H1 (cell line): ENCODE measurements around the gene ASB1. TPM values are rescaled to one million over a fixed set of nuclear protein-coding genes. Genes with fewer than 3 reads are reported as not detected.
A peak's percentile ranks its signal among the peaks of the same experiment; 100 is the strongest.

Source experiments
- CTCF ChIA-PET: fragments of 300-600 bp; sonication (Branson Sonifier 250); formaldehyde crosslinking; loops from one replicate; lab custom pipeline; 2021; ENCODE audit not compliant: partially characterized antibody; lab: Charles Lee
- POLR2A ChIA-PET: fragments of 300-600 bp; sonication (Branson Sonifier 250); formaldehyde crosslinking; loops from one replicate; lab custom pipeline; 2021; ENCODE audit warnings: inconsistent platforms; ENCODE audit not compliant: partially characterized antibody; lab: Charles Lee
- DNase-seq, 2 experiments: peaks; one replicate each; pipeline versions ENCODE4 v3.0.0 to v3.0.0-alpha.2; 2010 to 2022; ENCODE audit warnings: low spot score in 2 of 2, low read depth in 1 of 2, mixed read lengths in 1 of 2
- FAIRE-seq: peaks from 2 replicates; lab custom pipeline; 2011; peaks lifted over from hg19 to GRCh38; lab: Jason Lieb, UNC
- H2AFZ ChIP-seq: 2 replicates; pipeline ENCODE4 v1.8.1; 2012; ENCODE audit warnings: low read length, inconsistent platforms
- H2AK5ac ChIP-seq: 2 replicates; pipeline ENCODE4 v1.6.1; 2013; ENCODE audit warnings: low read depth, low read length
- H2BK120ac ChIP-seq: replicated peaks from 2 replicates; pipeline ENCODE3; 2013; ENCODE audit warnings: low read depth, low read length, inconsistent platforms
- H2BK12ac ChIP-seq: 2 replicates; pipeline ENCODE4 v1.6.1; 2013; ENCODE audit warnings: low read depth, low read length
- H2BK15ac ChIP-seq: 2 replicates; pipeline ENCODE4 v1.6.1; 2013; ENCODE audit warnings: low read length
- H2BK20ac ChIP-seq: 2 replicates; pipeline ENCODE4 v1.6.1; 2013; ENCODE audit warnings: low read length
- H2BK5ac ChIP-seq: 2 replicates; pipeline ENCODE4 v1.6.1; 2013; ENCODE audit warnings: low read depth, low read length
- H3K14ac ChIP-seq: 2 replicates; pipeline ENCODE4 v1.6.1; 2013; ENCODE audit warnings: inconsistent platforms; ENCODE audit not compliant: insufficient read length
- H3K18ac ChIP-seq: 2 replicates; pipeline ENCODE4 v1.6.1; 2013; ENCODE audit warnings: low read length; ENCODE audit errors: extremely low read depth
- H3K23ac ChIP-seq: 2 replicates; pipeline ENCODE4 v1.6.1; 2013; ENCODE audit warnings: inconsistent platforms; ENCODE audit not compliant: insufficient read length
- H3K23me2 ChIP-seq: 2 replicates; pipeline ENCODE4 v1.6.1; 2013; ENCODE audit warnings: low read depth, low read length
- H3K27ac ChIP-seq: 2 replicates; pipeline ENCODE4 v1.6.1; 2011; ENCODE audit warnings: low read depth, low read length, inconsistent platforms
- H3K27me3 ChIP-seq, 4 experiments: replicated peaks in 1 of 4; 1 replicate in 1 of 4; 2 replicates in 3 of 4; pipeline versions ENCODE4 v1.6.1 to v1.8.1; 2011 to 2013; ENCODE audit warnings: low read length in 3 of 4, mild to moderate bottlenecking in 3 of 4, inconsistent platforms in 2 of 4, mixed read lengths in 2 of 4, moderate library complexity in 1 of 4; ENCODE audit not compliant: control insufficient read depth in 3 of 4, insufficient read depth in 3 of 4; ENCODE audit errors: extremely low read depth in 1 of 4
- H3K36me3 ChIP-seq, 4 experiments: 2 replicates each; pipeline versions ENCODE4 v1.6.1 to v1.8.1; 2011 to 2013; ENCODE audit warnings: mild to moderate bottlenecking in 4 of 4, low read length in 3 of 4, moderate library complexity in 2 of 4, control low read depth in 1 of 4, inconsistent platforms in 1 of 4; ENCODE audit not compliant: insufficient read depth in 4 of 4, control insufficient read depth in 2 of 4
- H3K4ac ChIP-seq: replicated peaks from 2 replicates; pipeline ENCODE3; 2013; ENCODE audit warnings: low read length, low read depth, mixed read lengths, inconsistent platforms; ENCODE audit not compliant: insufficient read length
- H3K4me1 ChIP-seq, 4 experiments: replicated peaks in 1 of 4; 1 replicate in 1 of 4; 2 replicates in 3 of 4; pipeline versions ENCODE4 v1.6.1 to v1.8.1; 2011 to 2013; ENCODE audit warnings: low read length in 3 of 4, inconsistent platforms in 2 of 4, mixed read lengths in 1 of 4; ENCODE audit not compliant: insufficient read depth in 4 of 4, control insufficient read depth in 3 of 4
- H3K4me2 ChIP-seq, 2 experiments: 2 replicates each; pipeline versions ENCODE4 v1.6.1 to v1.8.1; 2011 to 2013; ENCODE audit warnings: low read depth in 2 of 2, low read length in 2 of 2, control low read depth in 1 of 2, inconsistent platforms in 1 of 2, mild to moderate bottlenecking in 1 of 2; ENCODE audit not compliant: insufficient read depth in 1 of 2
- H3K4me3 ChIP-seq, 4 experiments: fragments of 200-600, 300-600 bp in 1 of 4; sonication (generic), shearing (Covaris generic), sonication (Bioruptor Twin) in 1 of 4; 2 replicates each; pipeline versions ENCODE4 v1.5.1 to v1.8.1; 2011 to 2016; ENCODE audit warnings: low read length in 4 of 4, low read depth in 3 of 4, control low read depth in 2 of 4, inconsistent platforms in 2 of 4, mild to moderate bottlenecking in 2 of 4, mixed read lengths in 1 of 4, moderate library complexity in 1 of 4; ENCODE audit not compliant: insufficient read depth in 2 of 4; ENCODE audit errors: extremely low read depth in 1 of 4
- H3K56ac ChIP-seq: replicated peaks from 2 replicates; pipeline ENCODE3; 2013; ENCODE audit warnings: low read depth, mild to moderate bottlenecking, mixed read lengths, low read length, inconsistent platforms; ENCODE audit not compliant: insufficient read length
- H3K79me1 ChIP-seq: 2 replicates; pipeline ENCODE4 v1.6.1; 2013; ENCODE audit warnings: low read depth, low read length, control low read depth
- H3K79me2 ChIP-seq, 2 experiments: 2 replicates each; pipeline versions ENCODE4 v1.6.1 to v1.8.1; 2012 to 2013; ENCODE audit warnings: low read length in 2 of 2, mild to moderate bottlenecking in 2 of 2, inconsistent platforms in 1 of 2; ENCODE audit not compliant: insufficient read depth in 2 of 2, control insufficient read depth in 1 of 2
- H3K9ac ChIP-seq, 4 experiments: replicated peaks in 1 of 4; 1 replicate in 1 of 4; 2 replicates in 3 of 4; pipeline versions ENCODE4 v1.6.1 to v1.8.1; 2011 to 2013; ENCODE audit warnings: low read depth in 3 of 4, low read length in 3 of 4, control low read depth in 2 of 4, mild to moderate bottlenecking in 2 of 4, moderate library complexity in 2 of 4, inconsistent platforms in 1 of 4; ENCODE audit errors: extremely low read depth in 1 of 4
- H3K9me3 ChIP-seq, 2 experiments: 2 replicates each; pipeline versions ENCODE4 v1.6.1 to v1.8.1; 2012 to 2013; ENCODE audit warnings: mild to moderate bottlenecking in 2 of 2, moderate library complexity in 2 of 2, control low read depth in 1 of 2, inconsistent platforms in 1 of 2, low read depth in 1 of 2, low read length in 1 of 2, mixed read lengths in 1 of 2; ENCODE audit not compliant: insufficient read depth in 2 of 2
- H4K20me1 ChIP-seq, 2 experiments: replicated peaks in 1 of 2; 2 replicates each; pipeline versions ENCODE3 to v1.8.1; 2011 to 2013; ENCODE audit warnings: inconsistent platforms in 2 of 2, low read length in 2 of 2, mild to moderate bottlenecking in 1 of 2; ENCODE audit not compliant: insufficient read depth in 2 of 2, control insufficient read depth in 1 of 2
- H4K5ac ChIP-seq: 2 replicates; pipeline ENCODE4 v1.6.1; 2013; ENCODE audit warnings: low read length, low read depth, mixed read lengths, inconsistent platforms; ENCODE audit not compliant: insufficient read length
- H4K8ac ChIP-seq: 2 replicates; pipeline ENCODE4 v1.8.0; 2013; ENCODE audit warnings: mild to moderate bottlenecking, moderate library complexity, low read length, inconsistent platforms; ENCODE audit not compliant: insufficient read depth; ENCODE audit errors: extremely low read depth
- H4K91ac ChIP-seq: replicated peaks from 2 replicates; pipeline ENCODE3; 2013; ENCODE audit warnings: low read length, mixed read lengths, inconsistent platforms; ENCODE audit not compliant: insufficient read length
- EP300 ChIP-seq, 2 experiments: IDR thresholded peaks; 1 replicate in 1 of 2; 2 replicates in 1 of 2; pipeline ENCODE4 v1.6.1; 2011 to 2012; ENCODE audit warnings: low read depth in 2 of 2, low read length in 2 of 2, mild to moderate bottlenecking in 2 of 2, borderline replicate concordance in 1 of 2, inconsistent platforms in 1 of 2, moderate library complexity in 1 of 2
- WGBS, 2 experiments: shearing (Covaris generic) in 1 of 2; methylation state at CpG; one replicate each; pipeline versions ENCODE4 v1.1.6 to v1.1.7; 2013 to 2015; ENCODE audit warnings: low lambda C conversion rate in 2 of 2, mixed read lengths in 2 of 2, inconsistent platforms in 1 of 2, low coverage in 1 of 2, missing lambda C conversion rate in 1 of 2; ENCODE audit not compliant: insufficient replicate concordance in 2 of 2, insufficient coverage in 1 of 2, insufficient read length in 1 of 2; ENCODE audit errors: extremely low coverage in 1 of 2, missing lambda C conversion rate in 1 of 2; 5-methylcytosine and 5-hydroxymethylcytosine counted together
- polyA plus RNA-seq, 7 experiments: library from polyadenylated mRNA; depleted of rRNA in 3 of 7; stranded (reverse) in 5 of 7; unstranded in 2 of 7; fragments of >200 nt in 5 of 7; fragments of 200-250 nt in 2 of 7; gene quantifications; 1 replicate in 5 of 7; 2 replicates in 1 of 7; 4 replicates in 1 of 7; pipeline versions ENCODE4 v1.2.1 to v1.2.3, GENCODE V29; 2011 to 2013; ENCODE audit warnings: missing spikeins in 2 of 7, mixed read lengths in 2 of 7
- total RNA-seq: library from RNA; stranded (reverse); fragmentation: NEBNext Ultra II Directional; extraction: Animal tissue kit (Norgen Biotek cat#: 25700); gene quantifications from 2 replicates; pipeline ENCODE4 v1.2.1, GENCODE V29; 2021

The ASB1 gene
- total and polyA plus RNA-seq, 2 of the 8 experiments (the other 6 are each of a cell fraction or from before 2014, with no cell fraction given) = 24.1 to 36.0 TPM

DNA sequence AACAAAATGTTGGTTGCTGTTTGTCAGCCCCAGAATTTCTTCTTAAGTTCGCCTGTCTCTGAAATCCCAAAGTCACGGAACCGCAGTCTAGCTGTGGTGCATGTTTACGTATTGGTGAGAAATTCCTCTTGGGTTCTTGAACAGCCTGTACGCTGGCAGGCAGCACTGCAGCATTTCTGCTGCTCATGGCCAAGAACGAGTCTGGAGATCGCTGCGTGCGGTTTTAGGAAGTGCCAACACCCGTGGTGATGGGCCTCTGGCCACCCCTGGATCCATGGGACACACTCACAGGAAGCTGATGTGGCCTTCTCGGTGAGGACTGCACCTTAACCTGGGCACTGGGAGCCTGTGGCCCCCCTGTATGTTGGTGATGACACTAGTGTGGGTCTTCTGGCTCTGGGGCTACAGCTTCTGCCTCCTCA lies 23.7 kb downstream of the ASB1 start:
- 0 out of 2 replicates have a peak overlapping the region, but pooled peaks have one; percentile 30 for H4K8ac ChIP-seq
- no peak overlapping the region for H2AK5ac ChIP-seq
- no peak overlapping the region for H3K4ac ChIP-seq
- H3K27ac ChIP-seq = no peak overlapping the region
- no peak overlapping the region for H2BK12ac ChIP-seq
- POLR2A ChIA-PET = no interaction called here
- H3K14ac ChIP-seq = no peak overlapping the region
- H3K4me2 ChIP-seq = no peak overlapping the region
- H2AFZ ChIP-seq = no peak overlapping the region
- peaks cover 4 to 39% (median 27%) of the 10 kb centered on the region in 4 experiments; a peak in 6 of 8 replicates for H3K36me3 ChIP-seq
- H4K91ac ChIP-seq = no peak overlapping the region
- no peak for TF ChIP-seq EP300 (IDR thresholded peaks at IDR 0.05; ENCODE audit: borderline replicate concordance in 1 of 2, low read depth in 2 of 2, low read length in 2 of 2)
- no peak overlapping the region for H4K5ac ChIP-seq
- H3K79me1 ChIP-seq = peaks cover 8% of the 10 kb centered on the region; the same call in 1 of the 2 replicates
- H3K4me1 ChIP-seq = no peaks in the 10 kb centered on the region; a peak in 1 of 7 replicates
- H3K18ac ChIP-seq = no peak overlapping the region
- DNase-seq (no peak), FAIRE-seq (no peak)
- 93% methylated on average over 11 of the region's 11 CpGs; no CpG with 5 or more reads in 1 of the 2 experiments for WGBS, 2 experiments
- H3K79me2 ChIP-seq = no peaks in the 10 kb centered on the region; a peak in 1 of 4 replicates
- H2BK120ac ChIP-seq = no peak overlapping the region
- no peak overlapping the region for H3K23ac ChIP-seq
- H2BK20ac ChIP-seq = no peak overlapping the region
- H3K23me2 ChIP-seq = no peaks in the 10 kb centered on the region
- CTCF ChIA-PET = no interaction called here
- no peak overlapping the region for H2BK15ac ChIP-seq
- no peak overlapping the region for H2BK5ac ChIP-seq
- no peak overlapping the region for H3K9ac ChIP-seq
- no peak overlapping the region for H3K4me3 ChIP-seq
- peaks cover 4 to 12% of the 10 kb centered on the region in 2 experiments for H4K20me1 ChIP-seq
- H3K56ac ChIP-seq = no peak overlapping the region
- H3K27me3 ChIP-seq = no peaks in the 10 kb centered on the region
- H3K9me3 ChIP-seq = no peaks in the 10 kb centered on the region; a peak in 1 of 4 replicates
